T-helper 2 cell treated with Interferon-gamma antibody and Interleukin-4, amounts not matched to agents 5 μg/mL and 100 μg/mL, for 36 hours (primary cell): ENCODE data around the gene CCDC117.
"Not testable (repeated sequence)": the region's sequence is repeated elsewhere in the genome, so short reads cannot be mapped to it uniquely, and the experiment has no call there.

Experiments used
- DNase-seq: peaks from one replicate; pipeline ENCODE4 v3.0.0; 2021; ENCODE audit warnings: low spot score
- H3K27ac Mint-ChIP-seq: one replicate; pipeline ENCODE4 v1.8.0; 2021; ENCODE audit warnings: mild to moderate bottlenecking, mixed read lengths
- H3K27me3 Mint-ChIP-seq: one replicate; pipeline ENCODE4 v1.8.0; 2021; ENCODE audit warnings: low read depth, mixed read lengths
- H3K36me3 Mint-ChIP-seq: one replicate; pipeline ENCODE4 v1.8.0; 2021; ENCODE audit warnings: low read depth, mixed read lengths
- H3K4me1 Mint-ChIP-seq: one replicate; pipeline ENCODE4 v1.8.0; 2021; ENCODE audit warnings: low read depth, mixed read lengths
- H3K4me3 Mint-ChIP-seq: one replicate; pipeline ENCODE4 v1.8.0; 2022; ENCODE audit warnings: mild to moderate bottlenecking, moderate library complexity, mixed read lengths
- H3K9me3 Mint-ChIP-seq: one replicate; pipeline ENCODE4 v1.8.0; 2021; ENCODE audit warnings: mixed read lengths

The CCDC117 gene

DNA sequence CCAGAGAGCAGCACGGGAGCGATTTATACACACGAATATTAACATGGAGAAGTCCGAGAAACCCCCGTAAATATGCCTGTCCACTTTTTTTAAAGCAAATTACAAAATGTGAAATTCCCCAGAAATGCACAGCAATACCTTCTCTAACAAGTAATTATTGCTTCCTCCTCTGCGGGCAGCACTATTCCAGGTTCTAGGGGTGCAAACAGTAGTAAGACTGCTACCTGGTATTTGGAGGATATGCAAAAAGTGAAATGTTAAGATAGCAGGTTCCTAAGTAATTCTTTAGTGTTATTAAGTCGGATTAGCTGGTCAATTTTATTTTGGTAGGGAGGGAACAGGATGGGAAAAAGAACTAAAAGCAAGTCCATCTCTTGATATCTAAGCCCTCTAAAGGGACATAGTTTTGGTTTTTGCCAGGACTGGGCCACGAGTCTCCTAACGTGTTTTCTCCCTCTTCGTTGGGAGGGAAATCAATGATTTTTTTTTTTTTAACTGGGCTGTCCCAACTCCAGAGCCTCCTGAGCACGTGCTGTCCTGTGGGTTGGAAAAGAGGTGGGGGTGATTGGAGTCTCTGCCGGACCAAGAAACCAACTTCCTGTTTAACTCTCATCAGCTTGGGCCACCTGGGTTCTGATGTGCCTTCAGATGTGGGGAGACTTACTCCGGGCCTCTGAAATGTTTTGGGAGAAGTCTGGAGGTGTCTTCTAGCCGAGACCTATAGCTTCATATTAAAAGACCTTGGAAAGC lies 29.5 kb downstream of the CCDC117 start:
- Mint-ChIP-seq H3K4me3 (peak overlapping the region; percentile 90), H3K9me3 (no peaks in the 10 kb centered on the region), H3K27me3 (no peaks in the 10 kb centered on the region), H3K27ac (peak overlapping the region; percentile 89), H3K4me1 (peaks cover 32% of the 10 kb centered on the region), H3K36me3 (peaks cover 56% of the 10 kb centered on the region)
- no peak for DNase-seq

DNA sequence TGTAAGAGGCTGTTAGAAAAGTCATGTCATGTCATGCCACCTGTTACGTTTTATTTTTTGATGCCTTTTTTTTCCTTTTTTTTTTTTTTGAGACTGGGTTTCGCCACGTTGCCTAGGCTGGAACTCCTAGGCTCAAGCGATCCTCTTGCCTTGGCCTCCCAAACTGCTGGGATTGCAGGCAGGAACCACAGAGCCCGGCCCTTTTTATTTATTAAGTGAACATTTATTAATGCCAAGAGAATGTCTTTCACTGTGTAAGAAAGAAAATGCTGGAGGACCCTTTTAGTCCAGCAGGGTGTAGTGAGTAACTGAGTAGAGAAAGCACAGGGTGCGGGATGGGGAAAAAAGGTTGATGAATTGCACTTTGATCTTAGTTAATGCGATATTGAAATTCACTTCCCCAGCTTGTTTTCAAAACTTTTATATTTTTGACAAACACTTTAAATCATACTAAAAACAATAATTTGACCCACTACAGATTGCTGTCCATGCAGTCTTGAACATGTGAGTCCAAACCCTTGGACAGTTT lies 30.2 kb downstream of the CCDC117 start:
- peaks cover 53% of the 10 kb centered on the region for H3K36me3 Mint-ChIP-seq
- H3K4me3 Mint-ChIP-seq = peak overlapping the region; percentile 90
- peaks cover 28% of the 10 kb centered on the region for H3K4me1 Mint-ChIP-seq
- H3K27ac Mint-ChIP-seq = peak overlapping the region; percentile 89
- no peaks in the 10 kb centered on the region for H3K27me3 Mint-ChIP-seq
- no peaks in the 10 kb centered on the region for H3K9me3 Mint-ChIP-seq
- no peak for DNase-seq

DNA sequence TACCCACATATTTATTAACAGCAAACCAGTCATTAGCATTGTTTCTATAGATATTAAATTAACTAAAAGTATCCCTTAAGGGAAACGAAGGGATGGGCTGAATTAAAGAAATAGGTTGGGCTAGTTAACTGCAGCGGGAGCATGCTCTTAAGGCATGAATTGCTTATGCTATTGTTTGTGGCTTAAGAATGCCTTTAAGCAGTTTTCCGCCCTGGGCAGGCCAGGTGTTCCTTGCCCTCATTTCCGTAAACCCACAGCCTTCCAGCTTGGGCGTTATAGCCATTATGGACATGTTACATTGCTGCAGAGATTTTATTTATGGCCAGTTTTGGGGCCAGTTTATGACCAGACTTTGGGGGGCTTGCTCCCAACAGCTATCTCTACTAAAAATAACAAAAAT lies 32.9 kb downstream of the CCDC117 start:
- H3K36me3 Mint-ChIP-seq = peaks cover 44% of the 10 kb centered on the region
- H3K4me3 Mint-ChIP-seq, H3K27ac Mint-ChIP-seq, H3K27me3 Mint-ChIP-seq, H3K9me3 Mint-ChIP-seq, DNase-seq: not testable (repeated sequence)
- peaks cover 38% of the 10 kb centered on the region for H3K4me1 Mint-ChIP-seq

DNA sequence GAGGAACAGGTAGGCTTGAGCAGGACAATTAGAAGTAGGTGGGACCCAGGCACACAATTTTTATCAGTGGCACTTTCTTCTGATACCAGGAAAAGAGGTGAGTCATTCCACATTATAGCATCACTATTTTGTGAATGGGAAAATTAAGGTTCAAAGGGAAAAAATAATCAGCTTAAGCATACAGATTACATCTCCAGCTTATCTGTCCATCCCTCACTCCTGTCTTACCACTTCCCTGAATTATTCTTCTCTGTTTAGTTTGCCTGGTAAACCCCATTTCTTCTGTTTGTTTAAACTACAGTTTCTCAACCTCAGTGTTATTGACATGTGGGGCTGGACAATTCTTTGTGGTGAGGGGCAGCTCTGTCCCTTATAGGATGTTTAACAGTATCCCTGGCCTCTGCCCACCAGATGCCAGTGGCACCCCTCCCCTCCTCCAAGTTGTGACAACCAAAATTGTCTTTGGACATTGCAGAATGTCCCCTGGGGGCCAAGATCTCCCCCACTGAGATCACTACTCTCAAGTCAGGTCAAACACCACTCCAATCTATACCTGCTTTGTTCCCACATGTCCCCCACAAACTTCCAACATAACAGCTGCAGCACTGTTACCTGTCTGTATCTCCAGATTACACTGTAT lies 36.3 kb downstream of the CCDC117 start:
- Mint-ChIP-seq H3K36me3 (peaks cover 40% of the 10 kb centered on the region), H3K4me1 (peaks cover 50% of the 10 kb centered on the region), H3K4me3 (peak overlapping the region; percentile 49), H3K27ac (peak overlapping the region; percentile 27), H3K27me3 (no peaks in the 10 kb centered on the region), H3K9me3 (no peaks in the 10 kb centered on the region)
- no peak for DNase-seq

DNA sequence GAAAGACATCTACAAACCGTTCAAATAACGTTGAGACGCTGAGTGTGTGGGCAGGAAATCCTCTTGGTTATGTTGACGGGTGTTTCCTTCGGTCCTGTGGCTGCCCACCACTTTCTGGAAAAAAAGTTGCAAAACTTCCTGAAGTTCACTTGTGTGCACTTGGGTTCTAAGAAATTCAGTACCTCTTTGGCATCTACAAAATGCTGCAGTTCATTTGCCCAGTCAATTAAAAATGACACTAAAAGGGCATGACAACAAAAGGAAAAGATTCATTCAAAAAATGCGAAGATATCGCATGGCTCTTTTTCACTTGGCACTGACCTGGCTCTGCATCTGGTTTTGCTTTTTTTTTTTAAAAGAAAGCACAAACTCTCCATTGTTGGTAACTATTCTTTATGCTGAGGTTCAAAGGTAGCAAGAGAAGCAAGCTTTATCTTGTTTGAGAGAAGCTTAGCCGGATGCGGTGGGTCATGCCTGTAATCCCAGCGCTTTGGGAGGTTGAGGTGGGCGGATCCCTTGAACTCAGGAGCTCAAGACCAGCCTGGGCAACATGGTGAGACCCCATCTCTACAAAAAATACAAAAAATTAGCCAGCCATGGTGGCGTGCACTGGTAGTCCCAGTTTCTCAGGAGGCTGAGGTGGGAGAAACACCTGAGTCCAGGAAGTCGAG lies 38.5 kb downstream of the CCDC117 start:
- H3K4me1 Mint-ChIP-seq = peaks cover 67% of the 10 kb centered on the region
- peak overlapping the region; percentile 94 for H3K27ac Mint-ChIP-seq
- H3K27me3 Mint-ChIP-seq = no peaks in the 10 kb centered on the region
- H3K36me3 Mint-ChIP-seq = peaks cover 58% of the 10 kb centered on the region
- peak overlapping the region; percentile 86 for H3K4me3 Mint-ChIP-seq
- no peaks in the 10 kb centered on the region for H3K9me3 Mint-ChIP-seq
- DNase-seq = peak; percentile 55

DNA sequence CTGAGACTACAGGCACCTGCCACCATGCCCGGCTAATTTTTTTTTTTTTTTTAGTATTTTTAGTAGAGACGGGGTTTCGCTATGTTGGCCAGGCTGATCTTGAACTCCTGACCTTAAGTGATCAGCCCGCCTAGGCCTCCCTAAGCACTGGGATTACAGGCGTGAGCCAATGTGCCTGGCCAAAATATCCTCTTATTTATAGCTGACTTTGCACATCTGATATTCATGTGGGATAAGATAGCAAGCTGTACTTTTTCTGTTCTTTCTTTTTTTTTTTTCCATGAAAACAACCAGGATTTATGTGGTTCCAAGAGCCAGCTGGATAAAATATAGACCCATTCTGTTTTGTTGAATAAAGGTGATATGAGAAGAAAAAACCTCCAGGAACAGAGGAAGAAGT lies 40.0 kb downstream of the CCDC117 start:
- H3K27ac Mint-ChIP-seq = peak overlapping the region; percentile 94
- H3K4me1 Mint-ChIP-seq = peaks cover 69% of the 10 kb centered on the region
- no peaks in the 10 kb centered on the region for H3K27me3 Mint-ChIP-seq
- DNase-seq = no peak
- peaks cover 58% of the 10 kb centered on the region for H3K36me3 Mint-ChIP-seq
- peak overlapping the region; percentile 86 for H3K4me3 Mint-ChIP-seq
- H3K9me3 Mint-ChIP-seq = no peaks in the 10 kb centered on the region

DNA sequence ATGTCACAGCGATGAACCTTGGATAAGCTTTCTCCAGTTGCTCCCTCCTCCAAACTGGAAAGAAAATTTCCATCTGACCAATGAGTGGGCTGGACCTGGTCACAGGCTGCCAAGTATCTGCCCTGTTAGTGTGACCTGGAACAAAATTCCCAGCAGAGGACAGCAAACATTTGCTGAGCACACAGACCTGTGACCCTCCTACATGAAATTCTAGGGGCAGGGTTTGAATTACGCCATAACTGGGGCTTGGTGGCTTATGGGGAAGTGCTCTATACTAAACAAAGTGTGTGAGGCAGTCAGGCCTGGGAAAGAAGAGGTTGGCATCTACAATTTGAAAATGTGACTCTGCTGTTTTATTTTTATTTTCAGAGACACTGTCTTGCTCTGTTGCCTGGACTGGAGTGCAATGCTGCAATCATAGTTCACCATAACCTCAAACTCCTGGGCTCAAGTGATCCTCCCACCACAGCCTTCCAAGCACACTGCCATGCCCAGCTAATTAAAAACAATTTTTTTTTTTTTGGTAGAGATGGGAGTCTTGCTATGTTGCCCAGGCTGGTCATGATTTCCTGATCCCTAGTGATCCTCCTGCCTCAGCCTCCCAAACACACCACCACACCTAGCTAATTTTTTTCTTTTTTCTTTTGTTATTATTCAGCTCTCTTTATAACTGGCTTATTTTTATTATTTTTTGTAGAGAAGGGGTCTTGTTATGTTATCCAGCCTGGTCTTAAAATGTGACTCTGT lies 41.5 kb downstream of the CCDC117 start:
- peaks cover 77% of the 10 kb centered on the region for H3K4me1 Mint-ChIP-seq
- no peaks in the 10 kb centered on the region for H3K27me3 Mint-ChIP-seq
- no peaks in the 10 kb centered on the region for H3K9me3 Mint-ChIP-seq
- H3K4me3 Mint-ChIP-seq = peak overlapping the region; percentile 45
- peaks cover 52% of the 10 kb centered on the region for H3K36me3 Mint-ChIP-seq
- H3K27ac Mint-ChIP-seq = peak overlapping the region; percentile 45
- no peak for DNase-seq

DNA sequence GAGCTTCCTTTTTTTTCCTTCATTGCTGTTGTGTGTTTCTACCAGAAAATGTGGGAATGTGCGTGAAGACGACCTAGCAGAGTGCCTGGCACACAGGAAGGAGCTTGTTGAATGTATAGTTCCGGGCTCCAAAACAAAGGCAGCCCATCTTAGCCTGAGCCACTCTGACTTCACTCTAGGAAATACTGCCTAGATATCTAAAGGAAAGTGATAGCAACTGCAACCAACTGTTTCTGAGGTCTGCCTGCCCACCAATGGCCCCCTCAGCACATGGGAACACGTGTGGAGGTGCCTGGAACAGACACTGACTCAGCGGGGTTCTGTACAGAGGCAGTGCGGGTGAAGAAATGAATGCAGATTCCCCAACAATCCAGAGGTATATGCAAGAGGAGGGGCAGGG lies 42.6 kb downstream of the CCDC117 start:
- Mint-ChIP-seq H3K27me3 (no peaks in the 10 kb centered on the region), H3K9me3 (no peaks in the 10 kb centered on the region), H3K4me1 (peaks cover 77% of the 10 kb centered on the region), H3K4me3 (peak overlapping the region; percentile 21), H3K27ac (peak overlapping the region; percentile 52), H3K36me3 (peaks cover 51% of the 10 kb centered on the region)
- DNase-seq = no peak

DNA sequence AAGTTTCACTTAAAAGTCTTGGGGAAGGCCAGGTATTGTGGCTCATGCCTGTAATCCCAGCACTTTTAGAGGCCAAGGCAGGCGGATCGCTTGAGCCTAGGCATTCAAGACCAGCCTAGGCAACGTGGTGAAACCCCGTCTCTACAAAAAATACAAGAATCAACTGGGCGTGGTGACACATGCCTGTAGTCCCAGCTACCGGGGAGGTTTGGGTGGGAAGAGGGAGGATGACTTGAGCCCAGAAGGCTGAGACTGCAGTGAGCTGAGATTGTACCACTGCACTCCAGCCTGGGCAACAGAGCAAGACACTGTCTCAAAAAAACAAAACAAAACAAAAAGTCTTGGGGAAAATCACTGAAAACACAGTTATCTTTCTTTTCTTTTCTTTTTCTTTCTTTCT lies 43.2 kb downstream of the CCDC117 start:
- H3K9me3 Mint-ChIP-seq = no peaks in the 10 kb centered on the region
- H3K36me3 Mint-ChIP-seq = peaks cover 48% of the 10 kb centered on the region
- H3K4me3 Mint-ChIP-seq = no peak overlapping the region
- H3K27ac Mint-ChIP-seq = no peak overlapping the region
- DNase-seq = no peak
- H3K27me3 Mint-ChIP-seq = no peaks in the 10 kb centered on the region
- H3K4me1 Mint-ChIP-seq = peaks cover 73% of the 10 kb centered on the region

DNA sequence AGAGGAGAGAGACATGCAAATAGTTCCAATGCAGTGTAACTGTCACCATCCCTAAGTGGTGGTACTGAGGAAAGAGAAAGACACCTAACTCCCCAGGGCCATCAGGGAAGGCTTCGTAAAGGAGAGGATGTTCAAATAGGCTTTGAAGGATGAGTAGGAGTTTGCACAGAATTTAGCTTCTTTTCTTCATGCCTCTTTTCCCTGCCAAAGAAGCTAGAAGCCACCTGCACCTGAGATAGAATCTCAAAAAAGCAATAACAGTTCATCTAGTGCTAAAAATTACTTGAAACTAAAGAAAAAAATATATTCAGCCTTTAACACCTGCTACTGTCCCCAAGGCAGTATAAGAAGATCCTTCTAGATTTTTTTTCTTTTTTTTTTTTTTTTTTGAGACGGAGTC lies 44.6 kb downstream of the CCDC117 start:
- no peak overlapping the region for H3K4me3 Mint-ChIP-seq
- peaks cover 76% of the 10 kb centered on the region for H3K4me1 Mint-ChIP-seq
- H3K27me3 Mint-ChIP-seq = no peaks in the 10 kb centered on the region
- DNase-seq = no peak
- peaks cover 54% of the 10 kb centered on the region for H3K36me3 Mint-ChIP-seq
- H3K9me3 Mint-ChIP-seq = no peaks in the 10 kb centered on the region
- H3K27ac Mint-ChIP-seq = no peak overlapping the region

DNA sequence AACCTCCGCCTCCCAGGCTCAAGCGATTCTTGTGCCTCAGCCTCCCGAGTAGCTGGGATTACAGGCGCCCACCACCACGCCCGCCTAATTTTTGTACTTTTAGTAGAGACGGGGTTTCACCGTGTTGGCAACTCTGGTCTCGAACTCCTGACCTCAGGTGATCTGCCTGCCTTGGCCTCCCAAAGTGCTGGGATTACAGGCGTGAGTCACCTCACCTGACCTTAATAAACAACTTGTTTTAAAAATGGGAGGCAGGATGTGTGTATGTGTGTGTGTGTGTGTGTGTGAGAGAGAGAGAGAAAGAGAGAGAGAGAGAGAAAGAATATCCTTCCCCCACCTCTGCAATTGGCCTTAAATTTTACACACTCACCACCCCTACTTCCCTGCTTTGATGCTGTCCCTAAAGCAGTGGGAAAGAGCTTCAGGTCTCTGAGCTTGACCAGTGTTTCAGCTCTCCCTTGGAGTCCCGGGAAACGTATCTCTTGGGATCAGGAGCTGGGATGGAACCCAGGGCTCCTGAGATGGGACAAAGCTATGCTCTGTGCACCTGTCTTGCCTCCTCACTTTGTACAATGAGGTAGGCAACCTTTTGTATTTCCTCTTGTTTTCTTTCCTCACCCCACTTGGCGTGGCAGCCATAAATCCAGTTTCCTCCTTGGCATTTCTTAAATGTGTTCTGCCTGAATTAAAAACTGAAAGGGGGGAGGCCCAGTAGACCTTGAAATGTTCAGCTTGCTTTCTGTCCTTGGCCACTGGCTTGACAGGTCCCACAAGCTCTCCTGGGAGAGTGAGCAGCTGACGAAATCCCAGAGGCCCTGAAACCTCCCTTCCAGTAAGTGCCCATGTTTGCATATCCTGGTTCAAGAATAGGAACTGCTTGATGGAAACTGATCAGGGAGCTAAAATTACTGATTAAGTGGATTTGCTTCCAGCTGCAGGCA lies 45.7 kb downstream of the CCDC117 start:
- H3K4me1 Mint-ChIP-seq = peaks cover 77% of the 10 kb centered on the region
- H3K27ac Mint-ChIP-seq = peak overlapping the region; percentile 74
- peak overlapping the region; percentile 50 for H3K4me3 Mint-ChIP-seq
- H3K9me3 Mint-ChIP-seq = no peaks in the 10 kb centered on the region
- DNase-seq = no peak
- no peaks in the 10 kb centered on the region for H3K27me3 Mint-ChIP-seq
- peaks cover 49% of the 10 kb centered on the region for H3K36me3 Mint-ChIP-seq

DNA sequence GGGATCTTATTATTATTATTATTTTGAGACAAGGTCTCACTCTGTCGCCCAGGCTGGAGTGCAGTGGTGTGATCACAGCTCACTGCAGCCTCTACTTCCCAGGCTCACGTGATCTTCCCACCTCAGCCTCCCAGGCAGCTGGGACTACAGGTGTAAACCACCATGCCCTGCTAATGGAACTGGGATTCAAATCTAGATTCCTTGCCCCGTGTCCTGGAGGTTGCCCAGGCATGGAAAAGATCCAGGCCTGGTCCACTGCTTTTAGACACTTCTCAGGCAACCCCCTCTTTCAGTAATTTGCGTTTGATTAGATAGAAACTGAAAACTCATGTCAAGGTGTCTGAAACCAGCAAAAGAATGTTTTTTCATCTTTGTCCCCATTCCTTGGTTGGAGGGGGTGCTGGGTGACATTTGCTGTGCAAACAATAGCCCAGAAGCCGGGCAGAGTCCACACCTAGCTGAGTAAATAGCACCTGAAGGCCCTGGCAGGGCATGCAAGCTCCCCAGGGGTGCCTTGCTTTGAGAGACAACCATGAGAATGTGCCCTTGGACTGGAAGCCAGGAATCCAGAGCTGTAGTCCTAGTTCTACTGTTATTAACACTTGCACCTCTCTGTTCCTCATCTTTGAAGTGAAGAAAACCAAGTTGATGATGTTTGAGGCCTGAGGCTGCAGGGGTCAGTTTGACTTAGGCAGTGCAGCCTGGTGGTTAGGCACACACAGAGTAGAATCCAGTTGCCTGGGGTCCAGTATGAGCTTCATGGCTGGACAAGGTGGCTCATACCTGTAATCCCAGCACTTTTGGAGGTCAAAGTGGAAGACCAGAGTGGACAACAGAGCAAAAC lies 47.0 kb downstream of the CCDC117 start:
- H3K4me3 Mint-ChIP-seq = peak overlapping the region; percentile 50
- peak overlapping the region; percentile 63 for H3K27ac Mint-ChIP-seq
- H3K36me3 Mint-ChIP-seq = peaks cover 41% of the 10 kb centered on the region

More for the DNA sequence above, 47.0 kb downstream of the CCDC117 start:
- H3K9me3 Mint-ChIP-seq = no peaks in the 10 kb centered on the region
- H3K27me3 Mint-ChIP-seq = no peaks in the 10 kb centered on the region
- peaks cover 70% of the 10 kb centered on the region for H3K4me1 Mint-ChIP-seq
- no peak for DNase-seq
